Measurements from ENCODE around the gene WDR26. TPM values are rescaled to one million over a fixed set of nuclear protein-coding genes. Genes with fewer than 3 reads are reported as not detected.

The WDR26 gene
- polyA plus RNA-seq, 1 experiment, result 58.7 TPM

- H3K27ac ChIP-seq (ENCODE audit: low read depth, low read length), result no peak overlapping the region
- no peak for DNase-seq (ENCODE audit: low read depth, low spot score)
- no peak for TF ChIP-seq CTCF (IDR thresholded peaks at IDR 0.05; ENCODE audit: low read depth, low read length)
- ChIA-PET POLR2A (interaction anchor here (0.6 to 1.7 kb wide), 6 partner anchors 10 to 41 kb away, joined by 4 to 7 read pairs (median 4); partner anchors contain the start of gene WDR26), CTCF (interaction anchor here (0.6 to 2.7 kb wide), 36 partner anchors 9 to 465 kb away, joined by 3 to 47 read pairs (median 6); partner anchors contain the start of gene WDR26)
- H3K4me3 ChIP-seq (ENCODE audit: low read depth, low read length), result no peak overlapping the region
- H3K27me3 ChIP-seq (ENCODE audit: control insufficient read depth, insufficient read depth, low read length), result no peaks in the 10 kb centered on the region
- peaks cover 4% of the 10 kb centered on the region; the same call in 1 of the 2 replicates for H3K9me3 ChIP-seq (ENCODE audit: control insufficient read depth, insufficient read depth, low read length)
Observed at GRCh38 chr1:224457782-224458144, 23.2 kb upstream of the WDR26 start.

- no peak for DNase-seq (ENCODE audit: low read depth, low spot score)
- H3K4me3 ChIP-seq (ENCODE audit: low read depth, low read length), result no peak overlapping the region
- POLR2A ChIA-PET, result interaction anchor here (0.7 to 1.7 kb wide), 4 partner anchors 21 to 75 kb away, joined by 3 to 7 read pairs (median 4); partner anchors contain the start of gene WDR26
- H3K27ac ChIP-seq (ENCODE audit: low read depth, low read length), result peak overlapping the region; percentile 73
- CTCF ChIA-PET, result interaction anchor here (0.7 to 2.7 kb wide), 20 partner anchors 9 to 602 kb away, joined by 3 to 47 read pairs (median 9); partner anchors contain the start of genes NVL and WDR26
- TF ChIP-seq CTCF (IDR thresholded peaks at IDR 0.05; ENCODE audit: low read depth, low read length), result no peak
- H3K9me3 ChIP-seq (ENCODE audit: control insufficient read depth, insufficient read depth, low read length), result no peaks in the 10 kb centered on the region
- H3K27me3 ChIP-seq (ENCODE audit: control insufficient read depth, insufficient read depth, low read length), result no peaks in the 10 kb centered on the region
Observed at GRCh38 chr1:224456637-224456953, 22.0 kb upstream of the WDR26 start.

- DNase-seq (ENCODE audit: low read depth, low spot score), result no peak
- H3K27ac ChIP-seq (ENCODE audit: low read depth, low read length), result no peak overlapping the region
- no peaks in the 10 kb centered on the region for H3K9me3 ChIP-seq (ENCODE audit: control insufficient read depth, insufficient read depth, low read length)
- ChIA-PET POLR2A (no interaction called here), CTCF (interaction anchor here (0.6 to 1.3 kb wide), 4 partner anchors 15 to 42 kb away, joined by 3 to 5 read pairs (median 4); no protein-coding TSS in a partner anchor)
- H3K4me3 ChIP-seq (ENCODE audit: low read depth, low read length), result no peak overlapping the region
- no peaks in the 10 kb centered on the region for H3K27me3 ChIP-seq (ENCODE audit: control insufficient read depth, insufficient read depth, low read length)
- TF ChIP-seq CTCF (IDR thresholded peaks at IDR 0.05; ENCODE audit: low read depth, low read length), result no peak
Observed at GRCh38 chr1:224454402-224455055, 19.9 kb upstream of the WDR26 start.

- DNase-seq (ENCODE audit: low read depth, low spot score), result no peak
- Histone ChIP-seq H3K27me3 (ENCODE audit: control insufficient read depth, insufficient read depth, low read length) (no peaks in the 10 kb centered on the region), H3K9me3 (ENCODE audit: control insufficient read depth, insufficient read depth, low read length) (no peaks in the 10 kb centered on the region), H3K4me3 (ENCODE audit: low read depth, low read length) (no peak overlapping the region), H3K27ac (ENCODE audit: low read depth, low read length) (no peak overlapping the region)
- ChIA-PET POLR2A (interaction anchor here (0.9 to 1.5 kb wide), 2 partner anchors 16 to 48 kb away, joined by 3 read pairs; partner anchors contain the start of gene WDR26), CTCF (no interaction called here)
- no peak for TF ChIP-seq CTCF (IDR thresholded peaks at IDR 0.05; ENCODE audit: low read depth, low read length)
Observed at GRCh38 chr1:224450561-224451350, 16.2 kb upstream of the WDR26 start.
